Memory B cell (primary cell): ENCODE results near the gene OR2T12.
"Not testable (repeated sequence)": the region's sequence is repeated elsewhere in the genome, so short reads cannot be mapped to it uniquely, and the experiment has no call there.

Experiments used
- ATAC-seq: fragments of 150-1000 bp; cut with Tn5 transposase; 2 replicates; pipeline ENCODE4 v1.10.0; 2021; ENCODE audit warnings: low read depth, mild to moderate bottlenecking, moderate library complexity
- DNase-seq, 2 donors: peaks; one replicate each; pipeline ENCODE4 v3.0.0; 2022; ENCODE audit warnings: low spot score in 2 of 2
- H3K27ac Mint-ChIP-seq: one replicate; pipeline ENCODE4 v1.8.0; 2022; ENCODE audit warnings: mild to moderate bottlenecking, moderate library complexity, mixed read lengths
- H3K27me3 Mint-ChIP-seq: one replicate; pipeline ENCODE4 v1.8.0; 2022; ENCODE audit warnings: mixed read lengths
- H3K36me3 Mint-ChIP-seq: one replicate; pipeline ENCODE4 v1.8.0; 2022; ENCODE audit warnings: mild to moderate bottlenecking, mixed read lengths
- H3K4me1 Mint-ChIP-seq: one replicate; pipeline ENCODE4 v1.8.0; 2022; ENCODE audit warnings: mixed read lengths
- H3K4me3 Mint-ChIP-seq: one replicate; pipeline ENCODE4 v1.8.0; 2022; ENCODE audit warnings: mild to moderate bottlenecking, moderate library complexity, mixed read lengths
- H3K9me3 Mint-ChIP-seq: one replicate; pipeline ENCODE4 v1.8.0; 2022; ENCODE audit warnings: mixed read lengths

The OR2T12 gene

GRCh38 chr1:248303324-248303723, at the start of gene OR2T12:
Gene OR2T12 (minus strand): TSS chr1:248303424. CDS start chr1:248295578, 7,846 bp downstream.
- DNase-seq (no peak), ATAC-seq (no peak)
- H3K27ac Mint-ChIP-seq, result no peak within 1 kb of the TSS
- no peaks in the 10 kb centered on the region for H3K4me1 Mint-ChIP-seq
- H3K36me3 Mint-ChIP-seq, result no peaks in the 10 kb centered on the region
- no peak within 1 kb of the TSS for H3K4me3 Mint-ChIP-seq
- peaks cover 5% of the 10 kb centered on the region for H3K27me3 Mint-ChIP-seq
- no peaks in the 10 kb centered on the region for H3K9me3 Mint-ChIP-seq

GRCh38 chr1:248348475-248348874, 45.3 kb upstream of the OR2T12 start, which contains the start of gene OR14C36:
Gene OR14C36 (plus strand): TSS chr1:248348775. CDS start chr1:248348775, 0 bp downstream.
- Mint-ChIP-seq H3K9me3 (no peaks in the 10 kb centered on the region), H3K27me3 (peaks cover 9% of the 10 kb centered on the region), H3K4me1 (no peaks in the 10 kb centered on the region), H3K4me3 (no peak within 1 kb of the TSS), H3K36me3 (no peaks in the 10 kb centered on the region), H3K27ac (no peak within 1 kb of the TSS)
- ATAC-seq, result no peak
- DNase-seq, result no peak

- no peak for ATAC-seq
- no peaks in the 10 kb centered on the region for H3K9me3 Mint-ChIP-seq
- H3K36me3 Mint-ChIP-seq, result no peaks in the 10 kb centered on the region
- H3K4me1 Mint-ChIP-seq, result no peaks in the 10 kb centered on the region
- no peak overlapping the region for H3K27ac Mint-ChIP-seq
- H3K4me3 Mint-ChIP-seq, result no peak overlapping the region
- H3K27me3 Mint-ChIP-seq, result peaks cover 5% of the 10 kb centered on the region
- DNase-seq, result no peak
Measured at GRCh38 chr1:248343451-248343850, 40.2 kb upstream of the OR2T12 start.

GRCh38 chr1:248324468-248324867, 21.2 kb upstream of the OR2T12 start, which contains the start of gene OR2M7:
Gene OR2M7 (minus strand): TSS chr1:248324568. CDS start chr1:248324568, 0 bp downstream.
- DNase-seq, result no peak
- Mint-ChIP-seq H3K27ac (no peak within 1 kb of the TSS), H3K27me3 (peaks cover 5% of the 10 kb centered on the region), H3K9me3 (peaks cover 1% of the 10 kb centered on the region), H3K36me3 (no peaks in the 10 kb centered on the region), H3K4me1 (no peaks in the 10 kb centered on the region), H3K4me3 (no peak within 1 kb of the TSS)
- ATAC-seq, result no peak

GRCh38 chr1:248316796-248317195, 13.6 kb upstream of the OR2T12 start:
- H3K27me3 Mint-ChIP-seq, result peaks cover 10% of the 10 kb centered on the region
- DNase-seq, result no peak
- H3K4me1 Mint-ChIP-seq, result no peaks in the 10 kb centered on the region
- no peak overlapping the region for H3K4me3 Mint-ChIP-seq
- peaks cover 3% of the 10 kb centered on the region for H3K36me3 Mint-ChIP-seq
- no peak for ATAC-seq
- no peak overlapping the region for H3K27ac Mint-ChIP-seq
- peaks cover 17% of the 10 kb centered on the region for H3K9me3 Mint-ChIP-seq

GRCh38 chr1:248306740-248307139, 3.5 kb upstream of the OR2T12 start:
- H3K27me3 Mint-ChIP-seq, ATAC-seq, H3K4me3 Mint-ChIP-seq, DNase-seq, H3K36me3 Mint-ChIP-seq, H3K4me1 Mint-ChIP-seq, H3K9me3 Mint-ChIP-seq, H3K27ac Mint-ChIP-seq: not testable (repeated sequence)

- Mint-ChIP-seq H3K27me3 (peaks cover 3% of the 10 kb centered on the region), H3K36me3 (no peaks in the 10 kb centered on the region), H3K9me3 (no peaks in the 10 kb centered on the region), H3K4me1 (no peaks in the 10 kb centered on the region), H3K4me3 (no peak overlapping the region), H3K27ac (no peak overlapping the region)
- ATAC-seq (no peak), DNase-seq (no peak)
Measured at GRCh38 chr1:248306103-248306502, 2.9 kb upstream of the OR2T12 start.

- not testable (repeated sequence) for H3K4me1 Mint-ChIP-seq, ATAC-seq, H3K36me3 Mint-ChIP-seq, H3K4me3 Mint-ChIP-seq, H3K27me3 Mint-ChIP-seq, H3K27ac Mint-ChIP-seq, H3K9me3 Mint-ChIP-seq, DNase-seq
Measured at GRCh38 chr1:248305672-248306071, 2.4 kb upstream of the OR2T12 start.

GRCh38 chr1:248288391-248288790, 14.8 kb downstream of the OR2T12 start:
- peaks cover 2% of the 10 kb centered on the region for H3K9me3 Mint-ChIP-seq
- H3K27me3 Mint-ChIP-seq, result no peaks in the 10 kb centered on the region
- no peaks in the 10 kb centered on the region for H3K36me3 Mint-ChIP-seq
- peaks cover 4% of the 10 kb centered on the region for H3K4me1 Mint-ChIP-seq
- no peak for DNase-seq
- H3K4me3 Mint-ChIP-seq, result no peak overlapping the region
- no peak for ATAC-seq
- H3K27ac Mint-ChIP-seq, result no peak overlapping the region

- DNase-seq (no peak), ATAC-seq (no peak)
- H3K4me3 Mint-ChIP-seq, result no peak within 1 kb of the TSS
- H3K9me3 Mint-ChIP-seq, result no peaks in the 10 kb centered on the region
- H3K4me1 Mint-ChIP-seq, result no peaks in the 10 kb centered on the region
- peaks cover 2% of the 10 kb centered on the region for H3K27me3 Mint-ChIP-seq
- H3K36me3 Mint-ChIP-seq, result no peaks in the 10 kb centered on the region
- no peak within 1 kb of the TSS for H3K27ac Mint-ChIP-seq
Measured at GRCh38 chr1:248277876-248278275, 25.3 kb downstream of the OR2T12 start, which contains the start of gene OR2T33. Gene OR2T33 (minus strand): TSS chr1:248277976. CDS start chr1:248273814, 4,162 bp downstream.

- H3K36me3 Mint-ChIP-seq, H3K4me3 Mint-ChIP-seq, H3K27ac Mint-ChIP-seq, H3K27me3 Mint-ChIP-seq, ATAC-seq, H3K4me1 Mint-ChIP-seq, H3K9me3 Mint-ChIP-seq, DNase-seq: not testable (repeated sequence)
Measured at GRCh38 chr1:248273225-248273624, 30.0 kb downstream of the OR2T12 start.

- no peak for ATAC-seq
Measured at GRCh38 chr1:248268178-248268577, 35.0 kb downstream of the OR2T12 start.

GRCh38 chr1:248259309-248259708, 43.9 kb downstream of the OR2T12 start:
- not testable (repeated sequence) for ATAC-seq, DNase-seq, H3K27ac Mint-ChIP-seq, H3K4me3 Mint-ChIP-seq, H3K4me1 Mint-ChIP-seq, H3K36me3 Mint-ChIP-seq, H3K27me3 Mint-ChIP-seq
- peaks cover 11% of the 10 kb centered on the region for H3K9me3 Mint-ChIP-seq

More at GRCh38 chr1:248268178-248268577, 35.0 kb downstream of the OR2T12 start:
- H3K4me3 Mint-ChIP-seq, result no peak overlapping the region
- no peaks in the 10 kb centered on the region for H3K4me1 Mint-ChIP-seq
- no peaks in the 10 kb centered on the region for H3K27me3 Mint-ChIP-seq
- H3K27ac Mint-ChIP-seq, result no peak overlapping the region
- H3K36me3 Mint-ChIP-seq, result no peaks in the 10 kb centered on the region
- peaks cover 4% of the 10 kb centered on the region for H3K9me3 Mint-ChIP-seq
- DNase-seq, result no peak

GRCh38 chr1:248243204-248243603, 60.0 kb downstream of the OR2T12 start:
- no peaks in the 10 kb centered on the region for H3K36me3 Mint-ChIP-seq
- H3K4me3 Mint-ChIP-seq, result no peak overlapping the region
- no peaks in the 10 kb centered on the region for H3K4me1 Mint-ChIP-seq
- DNase-seq (peak; percentile 13 to 16), ATAC-seq (peak; percentile 45)
- peaks cover 10% of the 10 kb centered on the region for H3K27me3 Mint-ChIP-seq
- peaks cover 2% of the 10 kb centered on the region for H3K9me3 Mint-ChIP-seq
- no peak overlapping the region for H3K27ac Mint-ChIP-seq
